ENCODE data around the gene RANBP3. TPM values are rescaled to one million over a fixed set of nuclear protein-coding genes. Genes with fewer than 3 reads are reported as not detected.

Gene RANBP3
- total RNA-seq, 1 experiment from 2014 or later: 62.4 TPM

DNA sequence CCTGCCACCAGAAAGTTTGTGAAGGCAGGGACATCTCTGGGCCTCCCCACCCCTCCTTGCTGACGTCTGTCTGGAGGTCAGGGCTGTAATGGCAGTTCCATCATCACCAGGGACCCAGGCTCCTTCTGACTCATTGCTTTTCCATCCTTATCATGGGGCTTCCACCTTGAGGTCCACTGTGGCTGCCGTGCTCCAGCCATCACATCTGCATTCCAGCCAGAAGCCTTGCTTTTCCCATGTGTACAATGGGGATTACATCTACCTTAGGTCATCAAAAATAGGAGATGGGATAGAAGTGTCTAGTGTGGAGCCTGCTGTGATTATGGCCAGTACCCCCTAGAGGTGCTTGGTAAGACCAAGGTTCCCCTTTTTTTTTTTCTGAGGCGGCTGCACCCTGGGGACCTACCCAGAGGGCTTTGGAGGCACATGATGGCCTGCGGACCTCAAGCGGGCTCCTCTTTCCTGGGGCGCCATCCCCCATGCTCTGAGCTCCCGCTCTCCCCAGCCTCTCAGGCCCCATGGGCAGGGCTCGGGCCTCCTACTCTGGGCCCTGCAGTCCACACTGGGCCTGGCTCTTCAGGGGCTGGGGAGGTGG lies 13.4 kb upstream of the RANBP3 start (continued):
- TF ChIP-seq, protein P1, sequence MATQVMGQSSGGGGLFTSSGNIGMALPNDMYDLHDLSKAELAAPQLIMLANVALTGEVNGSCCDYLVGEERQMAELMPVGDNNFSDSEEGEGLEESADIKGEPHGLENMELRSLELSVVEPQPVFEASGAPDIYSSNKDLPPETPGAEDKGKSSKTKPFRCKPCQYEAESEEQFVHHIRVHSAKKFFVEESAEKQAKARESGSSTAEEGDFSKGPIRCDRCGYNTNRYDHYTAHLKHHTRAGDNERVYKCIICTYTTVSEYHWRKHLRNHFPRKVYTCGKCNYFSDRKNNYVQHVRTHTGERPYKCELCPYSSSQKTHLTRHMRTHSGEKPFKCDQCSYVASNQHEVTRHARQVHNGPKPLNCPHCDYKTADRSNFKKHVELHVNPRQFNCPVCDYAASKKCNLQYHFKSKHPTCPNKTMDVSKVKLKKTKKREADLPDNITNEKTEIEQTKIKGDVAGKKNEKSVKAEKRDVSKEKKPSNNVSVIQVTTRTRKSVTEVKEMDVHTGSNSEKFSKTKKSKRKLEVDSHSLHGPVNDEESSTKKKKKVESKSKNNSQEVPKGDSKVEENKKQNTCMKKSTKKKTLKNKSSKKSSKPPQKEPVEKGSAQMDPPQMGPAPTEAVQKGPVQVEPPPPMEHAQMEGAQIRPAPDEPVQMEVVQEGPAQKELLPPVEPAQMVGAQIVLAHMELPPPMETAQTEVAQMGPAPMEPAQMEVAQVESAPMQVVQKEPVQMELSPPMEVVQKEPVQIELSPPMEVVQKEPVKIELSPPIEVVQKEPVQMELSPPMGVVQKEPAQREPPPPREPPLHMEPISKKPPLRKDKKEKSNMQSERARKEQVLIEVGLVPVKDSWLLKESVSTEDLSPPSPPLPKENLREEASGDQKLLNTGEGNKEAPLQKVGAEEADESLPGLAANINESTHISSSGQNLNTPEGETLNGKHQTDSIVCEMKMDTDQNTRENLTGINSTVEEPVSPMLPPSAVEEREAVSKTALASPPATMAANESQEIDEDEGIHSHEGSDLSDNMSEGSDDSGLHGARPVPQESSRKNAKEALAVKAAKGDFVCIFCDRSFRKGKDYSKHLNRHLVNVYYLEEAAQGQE (IDR thresholded peaks at IDR 0.05; ENCODE audit: low read depth): no peak

DNA sequence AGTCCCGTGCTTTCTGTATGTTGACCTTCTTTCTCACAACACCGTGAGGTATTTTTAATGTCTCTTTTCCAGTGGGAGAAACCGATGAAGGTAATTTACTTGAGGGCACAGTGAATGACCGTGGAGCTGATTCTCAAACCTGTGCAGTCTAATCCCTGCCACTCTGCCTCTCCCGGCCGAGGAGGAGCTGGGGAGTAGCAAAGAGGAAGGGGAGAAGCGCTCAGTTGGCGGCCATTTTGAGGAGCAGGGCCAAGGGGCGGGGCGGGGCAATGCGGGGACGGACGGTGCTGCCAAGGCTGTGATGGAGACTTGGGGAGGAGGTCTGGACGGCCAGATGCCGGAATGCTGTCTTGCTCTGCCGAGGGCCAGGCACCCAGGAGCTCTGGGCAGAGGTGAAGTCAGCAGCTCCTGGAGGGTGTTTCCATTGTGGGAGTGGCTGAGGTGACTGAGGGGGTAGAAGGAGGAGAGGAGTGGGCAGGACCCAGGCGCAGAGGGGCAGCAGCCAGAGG lies 12.4 kb upstream of the RANBP3 start:
- H4K20me1 ChIP-seq (ENCODE audit: insufficient read depth): no peaks in the 10 kb centered on the region
- H3K36me3 ChIP-seq (ENCODE audit: control insufficient read depth in 1 of 2, insufficient read depth in 2 of 2, low read length in 2 of 2): no peaks in the 10 kb centered on the region
- H3K4me1 ChIP-seq (ENCODE audit: control insufficient read depth in 1 of 2, insufficient read depth in 2 of 2, low read length in 2 of 2): peaks cover 0 to 15% of the 10 kb centered on the region in 2 experiments; a peak in 2 of 4 replicates
- no peaks in the 10 kb centered on the region for H3K27me3 ChIP-seq (ENCODE audit: insufficient read depth, low read length)
- H2AFZ ChIP-seq (ENCODE audit: low read depth, low read length, poor library complexity, severe bottlenecking): no peak overlapping the region
- CTCF ChIA-PET: interaction anchor here (1.1 to 1.3 kb wide), 2 partner anchors 32 to 186 kb away, joined by 4 to 6 read pairs; no protein-coding TSS in a partner anchor
- H3K79me2 ChIP-seq (ENCODE audit: insufficient read depth, low read length): no peaks in the 10 kb centered on the region
- RAD21 ChIA-PET (ENCODE audit: low non-redundant PET in 1 of 2, low total read pairs in 2 of 2, uncharacterized antibody in 2 of 2, unreplicated experiment in 2 of 2): no interaction called here
- H3K4me3 ChIP-seq (replicated peaks in 1 of 2; ENCODE audit: low read depth in 1 of 2, low read length in 2 of 2): peak overlapping the region; percentile 27 to 48
- 0 out of 2 replicates have a peak overlapping the region, but pooled peaks have one; percentile 8 for H3K27ac ChIP-seq (ENCODE audit: low read depth, low read length)
- ATAC-seq (peak; percentile 74), DNase-seq (ENCODE audit: low read depth, low spot score) (no peak)
- POLR2A ChIA-PET: interaction anchor here (0.6 kb wide), 1 partner anchor 75 kb away, joined by 3 read pairs; no protein-coding TSS in a partner anchor
- H3K9ac ChIP-seq (ENCODE audit: low read length): peak overlapping the region; percentile 37
- peak overlapping the region; percentile 66 for H3K4me2 ChIP-seq (ENCODE audit: low read length)
- BruUV-seq (replicated peaks): no TSS peak
- intact Hi-C loops (cut with micrococcal nuclease): no loop called here
- H3K9me2 ChIP-seq (ENCODE audit: insufficient read depth): no peaks in the 10 kb centered on the region
- H3K9me3 ChIP-seq (ENCODE audit: control insufficient read depth in 1 of 2, insufficient read depth in 1 of 2, low read depth in 1 of 2, low read length in 2 of 2): no peaks in the 10 kb centered on the region
- TF ChIP-seq JUND (IDR thresholded peaks at IDR 0.05) (no peak), SIN3A (IDR thresholded peaks at IDR 0.05; ENCODE audit: low read depth) (no peak), EZH2phosphoT487 (IDR thresholded peaks at IDR 0.05; ENCODE audit: borderline replicate concordance) (no peak), YY1 (IDR thresholded peaks at IDR 0.05; ENCODE audit: extremely low read depth, insufficient replicate concordance, low read depth, low read length) (peak; percentile 90), SRF (IDR thresholded peaks at IDR 0.05; ENCODE audit: low read depth) (no peak), CEBPB (IDR thresholded peaks at IDR 0.05; ENCODE audit: low read depth) (no peak), POLR2AphosphoS5 (IDR thresholded peaks at IDR 0.05; ENCODE audit: low read depth, low read length) (0 out of 2 replicates have a peak, but pooled peaks have one; percentile 28), SP1 (IDR thresholded peaks at IDR 0.05; ENCODE audit: low read depth) (no peak), FOSL1 (IDR thresholded peaks at IDR 0.05; ENCODE audit: low read depth) (no peak)
- TF ChIP-seq, protein P2, sequence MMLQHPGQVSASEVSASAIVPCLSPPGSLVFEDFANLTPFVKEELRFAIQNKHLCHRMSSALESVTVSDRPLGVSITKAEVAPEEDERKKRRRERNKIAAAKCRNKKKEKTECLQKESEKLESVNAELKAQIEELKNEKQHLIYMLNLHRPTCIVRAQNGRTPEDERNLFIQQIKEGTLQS (IDR thresholded peaks at IDR 0.05): no peak
- TF ChIP-seq, protein P3, sequence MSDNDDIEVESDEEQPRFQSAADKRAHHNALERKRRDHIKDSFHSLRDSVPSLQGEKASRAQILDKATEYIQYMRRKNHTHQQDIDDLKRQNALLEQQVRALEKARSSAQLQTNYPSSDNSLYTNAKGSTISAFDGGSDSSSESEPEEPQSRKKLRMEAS (IDR thresholded peaks at IDR 0.05): no peak
- TF ChIP-seq, protein P4, sequence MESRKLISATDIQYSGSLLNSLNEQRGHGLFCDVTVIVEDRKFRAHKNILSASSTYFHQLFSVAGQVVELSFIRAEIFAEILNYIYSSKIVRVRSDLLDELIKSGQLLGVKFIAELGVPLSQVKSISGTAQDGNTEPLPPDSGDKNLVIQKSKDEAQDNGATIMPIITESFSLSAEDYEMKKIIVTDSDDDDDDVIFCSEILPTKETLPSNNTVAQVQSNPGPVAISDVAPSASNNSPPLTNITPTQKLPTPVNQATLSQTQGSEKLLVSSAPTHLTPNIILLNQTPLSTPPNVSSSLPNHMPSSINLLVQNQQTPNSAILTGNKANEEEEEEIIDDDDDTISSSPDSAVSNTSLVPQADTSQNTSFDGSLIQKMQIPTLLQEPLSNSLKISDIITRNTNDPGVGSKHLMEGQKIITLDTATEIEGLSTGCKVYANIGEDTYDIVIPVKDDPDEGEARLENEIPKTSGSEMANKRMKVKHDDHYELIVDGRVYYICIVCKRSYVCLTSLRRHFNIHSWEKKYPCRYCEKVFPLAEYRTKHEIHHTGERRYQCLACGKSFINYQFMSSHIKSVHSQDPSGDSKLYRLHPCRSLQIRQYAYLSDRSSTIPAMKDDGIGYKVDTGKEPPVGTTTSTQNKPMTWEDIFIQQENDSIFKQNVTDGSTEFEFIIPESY (IDR thresholded peaks at IDR 0.05; ENCODE audit: extremely low read depth, insufficient replicate concordance, low read length): no peak
- TF ChIP-seq, protein P1 (IDR thresholded peaks at IDR 0.05; ENCODE audit: low read depth): no peak

All from HCT116 (cell line).